GM21786 (cell line): Measurements from ENCODE around the gene TBX15.
"Not testable (repeated sequence)": the region's sequence is repeated elsewhere in the genome, so short reads cannot be mapped to it uniquely, and the experiment has no call there.

Experiments
- ATAC-seq: cut with Tn5 transposase; IDR thresholded peaks from one replicate; pipeline ENCODE4 v1.9.1; 2021; ENCODE audit not compliant: unreplicated experiment

The TBX15 gene

GRCh38 chr1:118928739-118929554 lies 59.2 kb downstream of the TBX15 start:
- ATAC-seq: no peak

GRCh38 chr1:118927427-118928187 lies 60.5 kb downstream of the TBX15 start:
- ATAC-seq: no peak

- no peak for ATAC-seq
These were observed 61.9 kb downstream of the TBX15 start for GRCh38 chr1:118926261-118926660.

GRCh38 chr1:118925651-118926050 lies 62.5 kb downstream of the TBX15 start:
- ATAC-seq: no peak

- no peak for ATAC-seq
These were observed 64.8 kb downstream of the TBX15 start for GRCh38 chr1:118923319-118923718.

GRCh38 chr1:118921994-118922393 lies 66.1 kb downstream of the TBX15 start:
- no peak for ATAC-seq

GRCh38 chr1:118920124-118920717 lies 67.9 kb downstream of the TBX15 start:
- no peak for ATAC-seq

- no peak for ATAC-seq
These were observed 69.2 kb downstream of the TBX15 start for GRCh38 chr1:118918940-118919259.

- ATAC-seq: peak; percentile 67
These were observed 69.8 kb downstream of the TBX15 start for GRCh38 chr1:118918230-118918939.

- not testable (repeated sequence) for ATAC-seq
These were observed 71.8 kb downstream of the TBX15 start for GRCh38 chr1:118916346-118916745.

- ATAC-seq: peak; percentile 51
These were observed 73.6 kb downstream of the TBX15 start for GRCh38 chr1:118914379-118915161.

GRCh38 chr1:118913818-118914217 lies 74.3 kb downstream of the TBX15 start:
- ATAC-seq: no peak

- ATAC-seq: no peak
These were observed 75.6 kb downstream of the TBX15 start for GRCh38 chr1:118912574-118912973.

GRCh38 chr1:118911571-118911970 lies 76.6 kb downstream of the TBX15 start:
- no peak for ATAC-seq

GRCh38 chr1:118907466-118907865 lies 80.7 kb downstream of the TBX15 start:
- no peak for ATAC-seq

- no peak for ATAC-seq
These were observed 82.5 kb downstream of the TBX15 start for GRCh38 chr1:118905671-118906070.

GRCh38 chr1:118905196-118905595 lies 82.9 kb downstream of the TBX15 start:
- ATAC-seq: no peak

- ATAC-seq: no peak
These were observed 85.4 kb downstream of the TBX15 start for GRCh38 chr1:118902711-118903191.

GRCh38 chr1:118902299-118902698 lies 85.8 kb downstream of the TBX15 start:
- ATAC-seq: no peak

- no peak for ATAC-seq
These were observed 87.3 kb downstream of the TBX15 start for GRCh38 chr1:118900643-118901440.
